Measurements from ENCODE around the gene OR56A4.

GRCh38 chr11:6052374-6052773 lies 45.6 kb upstream of the OR56A4 start:
- TF ChIP-seq GATA2 (IDR thresholded peaks at IDR 0.05; ENCODE audit: low read depth, low read length) (no peak), GATA3 (IDR thresholded peaks at IDR 0.05; ENCODE audit: low read depth, low read length) (no peak)

Measured in SH-SY5Y (cell line).